GM23338 (cell line): ENCODE results near the gene TRAPPC14.
"Not testable (repeated sequence)": the region's sequence is repeated elsewhere in the genome, so short reads cannot be mapped to it uniquely, and the experiment has no call there.

Experiments used
- CTCF ChIP-seq, 2 experiments: fragments of 200-600 bp in 1 of 2; sonication (generic) in 1 of 2; conservative IDR thresholded peaks; 2 replicates each; pipeline versions ENCODE4 v1.5.1 to v1.6.1; 2016 to 2017; ENCODE audit warnings: antibody characterized with exemption in 2 of 2, low read depth in 2 of 2, mild to moderate bottlenecking in 2 of 2, moderate library complexity in 1 of 2
- EZH2 ChIP-seq: fragments of 200-600 bp; sonication (generic); IDR thresholded peaks from one replicate; pipeline ENCODE4 v1.8.0; 2017; ENCODE audit warnings: antibody characterized with exemption, mild to moderate bottlenecking, low read depth; ENCODE audit not compliant: unreplicated experiment
- POLR2AphosphoS5 ChIP-seq: IDR thresholded peaks from 2 replicates; pipeline ENCODE4 v1.6.1; 2016; ENCODE audit warnings: antibody characterized with exemption, low read depth
- REST ChIP-seq: IDR thresholded peaks from one replicate; pipeline ENCODE4 v1.6.1; 2018; ENCODE audit warnings: antibody characterized with exemption; ENCODE audit not compliant: unreplicated experiment

- TF ChIP-seq CTCF (conservative IDR thresholded peaks at IDR 0.05; ENCODE audit: low read depth in 2 of 2); EZH2; POLR2AphosphoS5; REST: not testable (repeated sequence)
Measured at GRCh38 chr7:100130220-100130607, 28.3 kb downstream of the TRAPPC14 start.
